Activated CD4-positive, alpha-beta memory T cell treated with anti-CD3 and anti-CD28 coated beads, Interleukin-2, amount 10 ng/mL, durations not matched to agents 7 days and 5 days (primary cell): ENCODE data around the gene HOATZ. TPM values are rescaled to one million over a fixed set of nuclear protein-coding genes. Genes with fewer than 3 reads are reported as not detected.

Source experiments
- CTCF ChIA-PET: fragments of 350-600 bp; sonication (Branson Sonifier 250); formaldehyde crosslinking; loops from one replicate; lab custom pipeline; 2021; ENCODE audit warnings: antibody characterized with exemption, inconsistent platforms; lab: Charles Lee
- POLR2A ChIA-PET: fragments of 350-600 bp; sonication (Branson Sonifier 250); formaldehyde crosslinking; loops from one replicate; lab custom pipeline; 2021; ENCODE audit warnings: antibody characterized with exemption; lab: Charles Lee
- DNase-seq: peaks from one replicate; pipeline ENCODE4 v3.0.0-alpha.2; 2020
- H3K27ac Mint-ChIP-seq: one replicate; pipeline ENCODE4 v1.8.0; 2021; ENCODE audit warnings: mild to moderate bottlenecking, mixed read lengths
- H3K27me3 Mint-ChIP-seq: one replicate; pipeline ENCODE4 v1.8.0; 2021; ENCODE audit warnings: mixed read lengths
- H3K36me3 Mint-ChIP-seq: one replicate; pipeline ENCODE4 v1.8.0; 2021; ENCODE audit warnings: low read depth, mixed read lengths
- H3K4me1 Mint-ChIP-seq: one replicate; pipeline ENCODE4 v1.8.0; 2021; ENCODE audit warnings: mixed read lengths
- H3K4me3 Mint-ChIP-seq: one replicate; pipeline ENCODE4 v1.8.0; 2021; ENCODE audit warnings: mild to moderate bottlenecking, mixed read lengths
- H3K9me3 Mint-ChIP-seq: one replicate; pipeline ENCODE4 v1.8.0; 2021; ENCODE audit warnings: mixed read lengths
- total RNA-seq, 2 experiments: library from RNA; stranded (reverse); gene quantifications; one replicate each; pipeline ENCODE4 v1.2.3, GENCODE V29; 2021

Gene HOATZ
- total RNA-seq, 2 experiments from 2014 or later: not detected

GRCh38 chr11:111500481-111500880, 14.1 kb upstream of the HOATZ start:
- Mint-ChIP-seq H3K36me3 (no peaks in the 10 kb centered on the region), H3K9me3 (no peaks in the 10 kb centered on the region), H3K27ac (no peak overlapping the region), H3K4me1 (no peaks in the 10 kb centered on the region), H3K27me3 (peaks cover 63% of the 10 kb centered on the region), H3K4me3 (no peak overlapping the region)
- no peak for DNase-seq
- POLR2A ChIA-PET: interaction anchor here (0.7 kb wide), 1 partner anchor 1432 kb away, joined by 5 read pairs; no protein-coding TSS in a partner anchor
- CTCF ChIA-PET: no interaction called here

GRCh38 chr11:111502611-111503010, 12.0 kb upstream of the HOATZ start:
- H3K4me1 Mint-ChIP-seq: no peaks in the 10 kb centered on the region
- CTCF ChIA-PET: no interaction called here
- no peak overlapping the region for H3K4me3 Mint-ChIP-seq
- no peaks in the 10 kb centered on the region for H3K36me3 Mint-ChIP-seq
- peaks cover 66% of the 10 kb centered on the region for H3K27me3 Mint-ChIP-seq
- POLR2A ChIA-PET: no interaction called here
- H3K27ac Mint-ChIP-seq: no peak overlapping the region
- no peak for DNase-seq
- H3K9me3 Mint-ChIP-seq: no peaks in the 10 kb centered on the region

- no peaks in the 10 kb centered on the region for H3K9me3 Mint-ChIP-seq
- POLR2A ChIA-PET: no interaction called here
- CTCF ChIA-PET: no interaction called here
- no peak for DNase-seq
- peaks cover 63% of the 10 kb centered on the region for H3K27me3 Mint-ChIP-seq
- H3K4me3 Mint-ChIP-seq: no peak overlapping the region
- no peak overlapping the region for H3K27ac Mint-ChIP-seq
- peaks cover 14% of the 10 kb centered on the region for H3K4me1 Mint-ChIP-seq
- H3K36me3 Mint-ChIP-seq: no peaks in the 10 kb centered on the region
Observed at GRCh38 chr11:111510311-111510710, 4.3 kb upstream of the HOATZ start.

- Mint-ChIP-seq H3K4me3 (peak within 1 kb of the TSS; percentile 37), H3K27ac (no peak within 1 kb of the TSS), H3K9me3 (no peaks in the 10 kb centered on the region), H3K27me3 (peaks cover 51% of the 10 kb centered on the region), H3K4me1 (peaks cover 14% of the 10 kb centered on the region), H3K36me3 (no peaks in the 10 kb centered on the region)
- DNase-seq: no peak
- POLR2A ChIA-PET: interaction anchor here (0.6 kb wide), 1 partner anchor 10 kb away, joined by 3 read pairs; no protein-coding TSS in a partner anchor
- CTCF ChIA-PET: interaction anchor here (0.8 to 2.2 kb wide), 3 partner anchors 11 to 75 kb away, joined by 3 to 6 read pairs (median 6); no protein-coding TSS in a partner anchor
Observed at GRCh38 chr11:111512296-111513239, 2.0 kb upstream of the HOATZ start, which contains the start of gene BTG4. BTG4 (minus strand) TSS chr11:111512386; CDS start chr11:111498776, 13,610 bp downstream.

- H3K4me3 Mint-ChIP-seq: no peak overlapping the region
- POLR2A ChIA-PET: interaction anchor here (0.6 kb wide), 1 partner anchor 9 kb away, joined by 3 read pairs; no protein-coding TSS in a partner anchor
Observed at GRCh38 chr11:111513240-111513605, 1.4 kb upstream of the HOATZ start.

GRCh38 chr11:111515591-111515990, 1.0 kb downstream of the HOATZ start:
- no peaks in the 10 kb centered on the region for H3K36me3 Mint-ChIP-seq
- peaks cover 41% of the 10 kb centered on the region for H3K27me3 Mint-ChIP-seq
- no peak for DNase-seq
- ChIA-PET POLR2A (no interaction called here), CTCF (no interaction called here)
- no peak overlapping the region for H3K4me3 Mint-ChIP-seq
- H3K9me3 Mint-ChIP-seq: no peaks in the 10 kb centered on the region
- no peak overlapping the region for H3K27ac Mint-ChIP-seq
- H3K4me1 Mint-ChIP-seq: peaks cover 14% of the 10 kb centered on the region

More at GRCh38 chr11:111513240-111513605, 1.4 kb upstream of the HOATZ start:
- DNase-seq: no peak
- Mint-ChIP-seq H3K4me1 (peaks cover 14% of the 10 kb centered on the region), H3K27me3 (peaks cover 48% of the 10 kb centered on the region), H3K36me3 (no peaks in the 10 kb centered on the region), H3K27ac (no peak overlapping the region), H3K9me3 (no peaks in the 10 kb centered on the region)
- CTCF ChIA-PET: interaction anchor here (0.8 to 2.2 kb wide), 3 partner anchors 10 to 74 kb away, joined by 3 to 6 read pairs (median 6); no protein-coding TSS in a partner anchor

- no peak overlapping the region for H3K27ac Mint-ChIP-seq
Observed at GRCh38 chr11:111518668-111519067, 4.1 kb downstream of the HOATZ start.

GRCh38 chr11:111520560-111520959, 6.0 kb downstream of the HOATZ start:
- POLR2A ChIA-PET: no interaction called here
- CTCF ChIA-PET: no interaction called here

More at GRCh38 chr11:111518668-111519067, 4.1 kb downstream of the HOATZ start:
- ChIA-PET POLR2A (no interaction called here), CTCF (no interaction called here)
- peaks cover 19% of the 10 kb centered on the region for H3K27me3 Mint-ChIP-seq
- H3K36me3 Mint-ChIP-seq: no peaks in the 10 kb centered on the region
- DNase-seq: no peak
- H3K4me1 Mint-ChIP-seq: peaks cover 5% of the 10 kb centered on the region
- no peak overlapping the region for H3K4me3 Mint-ChIP-seq
- H3K9me3 Mint-ChIP-seq: no peaks in the 10 kb centered on the region

GRCh38 chr11:111521135-111521534, 6.6 kb downstream of the HOATZ start:
- CTCF ChIA-PET: no interaction called here
- POLR2A ChIA-PET: no interaction called here
- Mint-ChIP-seq H3K4me1 (peaks cover under 1% of the 10 kb centered on the region), H3K36me3 (no peaks in the 10 kb centered on the region), H3K9me3 (no peaks in the 10 kb centered on the region), H3K27me3 (peaks cover 3% of the 10 kb centered on the region), H3K27ac (no peak overlapping the region), H3K4me3 (no peak overlapping the region)
- no peak for DNase-seq

More at GRCh38 chr11:111520560-111520959, 6.0 kb downstream of the HOATZ start:
- Mint-ChIP-seq H3K4me1 (no peaks in the 10 kb centered on the region), H3K27ac (no peak overlapping the region), H3K9me3 (no peaks in the 10 kb centered on the region), H3K27me3 (peaks cover 4% of the 10 kb centered on the region), H3K4me3 (no peak overlapping the region), H3K36me3 (no peaks in the 10 kb centered on the region)
- DNase-seq: no peak

- H3K4me3 Mint-ChIP-seq: no peak overlapping the region
- peaks cover 5% of the 10 kb centered on the region for H3K4me1 Mint-ChIP-seq
- H3K9me3 Mint-ChIP-seq: no peaks in the 10 kb centered on the region
- ChIA-PET CTCF (interaction anchor here (0.7 kb wide), 1 partner anchor 179 kb away, joined by 3 read pairs; no protein-coding TSS in a partner anchor), POLR2A (interaction anchor here (0.7 kb wide), 1 partner anchor 9 kb away, joined by 3 read pairs; no protein-coding TSS in a partner anchor)
- H3K27me3 Mint-ChIP-seq: peaks cover 2% of the 10 kb centered on the region
- H3K36me3 Mint-ChIP-seq: no peaks in the 10 kb centered on the region
- DNase-seq: no peak
- H3K27ac Mint-ChIP-seq: no peak overlapping the region
Observed at GRCh38 chr11:111522426-111522825, 7.8 kb downstream of the HOATZ start.

- no peaks in the 10 kb centered on the region for H3K27me3 Mint-ChIP-seq
- no peaks in the 10 kb centered on the region for H3K9me3 Mint-ChIP-seq
- ChIA-PET CTCF (interaction anchor here (0.9 kb wide), 1 partner anchor 10 kb away, joined by 6 read pairs; no protein-coding TSS in a partner anchor), POLR2A (no interaction called here)
- DNase-seq: no peak
- H3K4me3 Mint-ChIP-seq: no peak overlapping the region
- no peaks in the 10 kb centered on the region for H3K36me3 Mint-ChIP-seq
- H3K27ac Mint-ChIP-seq: no peak overlapping the region
- peaks cover 5% of the 10 kb centered on the region for H3K4me1 Mint-ChIP-seq
Observed at GRCh38 chr11:111523343-111523742, 8.8 kb downstream of the HOATZ start.

GRCh38 chr11:111524056-111524455, 9.5 kb downstream of the HOATZ start:
- Mint-ChIP-seq H3K4me3 (no peak overlapping the region), H3K27ac (no peak overlapping the region), H3K4me1 (peaks cover 12% of the 10 kb centered on the region), H3K27me3 (no peaks in the 10 kb centered on the region), H3K9me3 (no peaks in the 10 kb centered on the region), H3K36me3 (no peaks in the 10 kb centered on the region)
- ChIA-PET CTCF (no interaction called here), POLR2A (no interaction called here)
- no peak for DNase-seq

- Mint-ChIP-seq H3K9me3 (no peaks in the 10 kb centered on the region), H3K27ac (no peak overlapping the region), H3K36me3 (no peaks in the 10 kb centered on the region), H3K27me3 (no peaks in the 10 kb centered on the region), H3K4me1 (peaks cover 13% of the 10 kb centered on the region), H3K4me3 (no peak overlapping the region)
- no peak for DNase-seq
- ChIA-PET CTCF (no interaction called here), POLR2A (no interaction called here)
Observed at GRCh38 chr11:111525456-111525855, 10.9 kb downstream of the HOATZ start.
